ENCODE measurements around the gene ADGRG4.

ADGRG4 gene

DNA sequence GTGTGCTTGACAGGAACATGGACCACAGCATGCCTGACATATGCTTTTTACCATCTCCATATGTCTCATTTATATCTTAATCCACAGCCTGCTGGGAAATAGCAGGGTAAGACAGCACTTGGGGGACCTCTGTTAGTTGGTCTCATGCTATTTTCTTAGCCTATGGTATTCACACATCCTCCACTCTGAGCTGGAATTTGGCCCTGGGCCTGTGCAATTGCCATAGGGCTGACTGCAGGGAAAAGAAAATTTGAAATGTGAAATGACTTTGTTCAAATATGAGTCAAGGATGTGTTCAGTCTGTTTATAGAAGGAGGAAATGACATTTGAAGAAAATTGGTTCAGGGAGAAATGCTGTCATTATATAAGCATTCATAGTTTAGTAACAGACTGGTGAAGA is 40.0 kb upstream of the ADGRG4 start:
- no peak overlapping the region for H3K4me3 ChIP-seq (ENCODE audit: low read depth, low read length)
- ChIA-PET CTCF (interaction anchor here (0.7 kb wide), 1 partner anchor 10 kb away, joined by 3 read pairs; no protein-coding TSS in a partner anchor), POLR2A (no interaction called here)
- no peaks in the 10 kb centered on the region for H3K4me1 ChIP-seq (ENCODE audit: control insufficient read depth, insufficient read depth, low read length)
- H3K9me3 ChIP-seq (ENCODE audit: control insufficient read depth, insufficient read depth, low read depth, low read length): no peaks in the 10 kb centered on the region
- H3K27ac ChIP-seq (ENCODE audit: extremely low read depth, low read depth, low read length): no peak overlapping the region
- TF ChIP-seq ZNF10 (tag by site-specific recombination; IDR thresholded peaks at IDR 0.05) (no peak), ZNF704 (tag by site-specific recombination; IDR thresholded peaks at IDR 0.05) (no peak), ZNF623 (tag by site-specific recombination; IDR thresholded peaks at IDR 0.05) (no peak), ZNF292 (tag by site-specific recombination; IDR thresholded peaks at IDR 0.05; ENCODE audit: borderline replicate concordance, low read depth) (no peak), ZNF571 (tag by site-specific recombination; IDR thresholded peaks at IDR 0.05) (no peak), ZBTB8A (tag by site-specific recombination; IDR thresholded peaks at IDR 0.05) (no peak), ZNF354C (tag by site-specific recombination; IDR thresholded peaks at IDR 0.05; ENCODE audit: borderline replicate concordance, low read depth) (no peak), HOXA7 (CRISPR knock-in tag; IDR thresholded peaks at IDR 0.05; ENCODE audit: borderline replicate concordance) (no peak), ZNF280D (tag by site-specific recombination; IDR thresholded peaks at IDR 0.05) (no peak), PRDM1 (tag by site-specific recombination; IDR thresholded peaks at IDR 0.05) (no peak), REPIN1 (tag by site-specific recombination; IDR thresholded peaks at IDR 0.05; ENCODE audit: low read depth) (no peak), PRDM4 (tag by site-specific recombination; IDR thresholded peaks at IDR 0.05) (no peak), ZFP69B (tag by site-specific recombination; IDR thresholded peaks at IDR 0.05) (no peak), ZNF621 (tag by site-specific recombination; IDR thresholded peaks at IDR 0.05) (no peak)
- TF ChIP-seq, protein P1, sequence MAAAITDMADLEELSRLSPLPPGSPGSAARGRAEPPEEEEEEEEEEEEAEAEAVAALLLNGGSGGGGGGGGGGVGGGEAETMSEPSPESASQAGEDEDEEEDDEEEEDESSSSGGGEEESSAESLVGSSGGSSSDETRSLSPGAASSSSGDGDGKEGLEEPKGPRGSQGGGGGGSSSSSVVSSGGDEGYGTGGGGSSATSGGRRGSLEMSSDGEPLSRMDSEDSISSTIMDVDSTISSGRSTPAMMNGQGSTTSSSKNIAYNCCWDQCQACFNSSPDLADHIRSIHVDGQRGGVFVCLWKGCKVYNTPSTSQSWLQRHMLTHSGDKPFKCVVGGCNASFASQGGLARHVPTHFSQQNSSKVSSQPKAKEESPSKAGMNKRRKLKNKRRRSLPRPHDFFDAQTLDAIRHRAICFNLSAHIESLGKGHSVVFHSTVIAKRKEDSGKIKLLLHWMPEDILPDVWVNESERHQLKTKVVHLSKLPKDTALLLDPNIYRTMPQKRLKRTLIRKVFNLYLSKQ (tag by site-specific recombination; IDR thresholded peaks at IDR 0.05; ENCODE audit: borderline replicate concordance): no peak
- H3K36me3 ChIP-seq (ENCODE audit: control insufficient read depth in 2 of 2, insufficient read depth in 1 of 2, low read length in 2 of 2): no peaks in the 10 kb centered on the region

GRCh38 chrX:136261321-136261720 is 39.4 kb upstream of the ADGRG4 start:
- Histone ChIP-seq H3K27ac (ENCODE audit: extremely low read depth, low read depth, low read length) (no peak overlapping the region), H3K36me3 (ENCODE audit: control insufficient read depth in 2 of 2, insufficient read depth in 1 of 2, low read length in 2 of 2) (no peaks in the 10 kb centered on the region), H3K9me3 (ENCODE audit: control insufficient read depth, insufficient read depth, low read depth, low read length) (no peaks in the 10 kb centered on the region), H3K4me1 (ENCODE audit: control insufficient read depth, insufficient read depth, low read length) (no peaks in the 10 kb centered on the region), H3K4me3 (ENCODE audit: low read depth, low read length) (no peak overlapping the region)
- ChIA-PET CTCF (interaction anchor here (0.7 kb wide), 1 partner anchor 10 kb away, joined by 3 read pairs; no protein-coding TSS in a partner anchor), POLR2A (no interaction called here)
- TF ChIP-seq BCL6B (tag by site-specific recombination; IDR thresholded peaks at IDR 0.05) (no peak), ZNF138 (tag by site-specific recombination; IDR thresholded peaks at IDR 0.05; ENCODE audit: borderline replicate concordance) (no peak), KLF8 (tag by site-specific recombination; IDR thresholded peaks at IDR 0.05) (no peak), ZNF175 (tag by site-specific recombination; IDR thresholded peaks at IDR 0.05) (no peak), ZFHX2 (tag by site-specific recombination; conservative IDR thresholded peaks at IDR 0.05) (no peak), ZNF521 (tag by site-specific recombination; IDR thresholded peaks at IDR 0.05) (no peak), FEZF1 (tag by site-specific recombination; IDR thresholded peaks at IDR 0.05) (no peak), ZNF510 (tag by site-specific recombination; IDR thresholded peaks at IDR 0.05; ENCODE audit: insufficient replicate concordance) (no peak), ZNF362 (tag by site-specific recombination; IDR thresholded peaks at IDR 0.05) (no peak), ZNF660 (tag by site-specific recombination; IDR thresholded peaks at IDR 0.05) (no peak), ZFP41 (tag by site-specific recombination; IDR thresholded peaks at IDR 0.05; ENCODE audit: borderline replicate concordance) (no peak)

Measured in HEK293 (cell line).